Measurements from ENCODE around the gene HIVEP3.

HIVEP3 gene

DNA sequence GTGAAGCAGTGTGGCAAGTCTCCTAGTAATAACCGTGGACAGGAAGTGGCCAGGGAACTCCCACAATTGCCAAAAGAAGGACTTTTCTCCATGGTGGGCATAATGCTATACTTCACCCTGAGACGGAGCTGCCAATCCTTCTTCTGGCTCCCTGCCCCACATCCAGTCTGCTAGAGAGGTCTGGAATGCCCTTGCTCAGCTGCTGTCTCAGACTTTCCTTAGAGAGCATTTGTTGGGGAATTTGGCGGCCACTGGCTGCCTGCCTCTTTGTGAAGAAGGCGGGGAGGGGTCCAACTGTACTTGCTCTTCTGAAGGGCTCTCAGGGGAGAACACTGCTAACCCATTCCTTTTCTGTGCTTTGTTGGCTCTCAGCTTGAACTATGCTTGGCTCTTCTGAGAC is 310.5 kb downstream of the HIVEP3 start:
- no peak for FAIRE-seq

DNA sequence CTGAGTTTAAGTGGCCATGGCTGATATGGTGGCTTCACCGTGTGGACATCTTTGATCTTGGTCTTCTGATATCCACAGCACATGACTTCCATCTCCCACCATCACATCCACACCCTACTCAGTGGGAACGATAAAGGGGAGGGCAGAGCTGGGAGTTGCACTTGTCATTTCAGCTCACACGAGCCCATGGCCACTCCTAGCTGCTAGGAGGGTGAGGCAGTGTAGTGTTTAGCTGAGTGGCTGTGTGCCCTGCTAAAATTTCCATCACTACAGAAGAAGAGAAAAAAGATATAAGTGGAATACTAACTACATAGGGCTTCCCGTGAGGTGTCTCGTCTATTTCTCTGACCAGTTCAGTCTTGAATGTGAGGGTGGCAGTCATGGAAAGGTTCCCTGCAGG is 310.9 kb downstream of the HIVEP3 start:
- FAIRE-seq: no peak

DNA sequence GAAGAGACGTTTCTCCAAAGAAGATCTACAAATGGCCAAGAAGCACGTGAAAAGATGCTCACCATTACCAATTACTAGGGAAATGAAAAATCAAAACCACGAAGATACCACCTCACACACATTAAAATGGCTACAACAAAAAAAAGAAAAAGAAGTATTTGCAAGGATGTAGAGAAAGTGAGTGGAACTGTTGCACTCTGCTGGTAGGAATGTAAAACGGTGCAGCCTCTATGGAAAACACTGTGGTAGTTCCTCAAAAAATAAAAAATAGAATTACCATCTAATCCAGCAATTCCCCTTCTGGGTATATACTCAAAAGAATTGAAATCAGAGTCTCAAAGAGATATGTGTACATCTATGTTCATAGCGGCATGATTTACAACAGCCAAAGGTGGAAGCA is 318.8 kb downstream of the HIVEP3 start:
- FAIRE-seq: peak; percentile 78

DNA sequence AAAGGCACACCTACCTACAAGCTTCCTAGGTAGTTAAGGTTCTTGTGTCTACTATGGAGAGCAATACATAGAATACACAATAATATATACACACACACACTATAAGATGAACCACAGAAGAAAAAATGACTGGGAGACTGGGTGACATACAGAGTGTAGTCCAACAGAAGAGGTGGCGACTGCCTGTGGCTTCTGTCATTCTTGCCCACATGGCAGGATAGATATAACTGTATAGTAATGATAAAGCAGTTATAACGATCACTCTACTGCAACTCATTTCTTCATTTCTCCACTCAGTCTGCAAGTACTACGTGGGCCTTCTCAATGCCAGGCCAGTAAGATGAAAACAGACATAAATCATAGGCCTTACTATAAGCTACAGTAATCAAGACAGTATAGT is 320.4 kb downstream of the HIVEP3 start:
- no peak for FAIRE-seq

DNA sequence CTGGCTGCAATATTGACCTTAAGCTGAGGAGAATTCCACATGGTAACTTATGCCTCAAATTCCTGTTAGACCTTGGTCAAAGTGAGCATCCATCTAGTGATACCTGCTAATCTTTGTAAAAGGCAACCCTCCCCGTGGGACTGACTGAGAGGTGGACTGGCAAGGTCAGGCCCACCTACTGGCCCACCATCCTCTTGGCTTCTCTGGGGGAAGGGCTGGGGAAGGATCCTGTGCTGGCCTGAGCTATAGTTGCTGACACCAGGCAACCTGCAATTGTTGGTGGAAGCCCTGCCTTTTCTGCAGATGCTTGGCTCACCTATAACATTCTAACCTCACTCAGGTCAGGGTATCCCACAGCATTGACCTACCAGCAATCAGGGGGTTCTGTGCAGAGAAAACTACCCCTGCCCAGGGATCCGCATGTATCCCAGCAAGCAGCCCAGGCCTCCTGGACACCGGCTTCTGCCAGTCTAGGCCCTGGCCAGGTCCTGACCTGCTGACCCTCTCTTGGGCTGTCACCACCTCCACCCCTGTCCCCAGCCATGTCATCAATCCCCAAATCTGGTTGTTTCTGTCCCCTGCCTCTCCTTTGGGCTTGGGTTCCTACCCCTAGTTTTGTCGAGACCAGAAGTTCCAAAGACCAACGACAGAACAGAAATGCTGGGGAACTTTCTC is 326.1 kb downstream of the HIVEP3 start:
- no peak for FAIRE-seq

DNA sequence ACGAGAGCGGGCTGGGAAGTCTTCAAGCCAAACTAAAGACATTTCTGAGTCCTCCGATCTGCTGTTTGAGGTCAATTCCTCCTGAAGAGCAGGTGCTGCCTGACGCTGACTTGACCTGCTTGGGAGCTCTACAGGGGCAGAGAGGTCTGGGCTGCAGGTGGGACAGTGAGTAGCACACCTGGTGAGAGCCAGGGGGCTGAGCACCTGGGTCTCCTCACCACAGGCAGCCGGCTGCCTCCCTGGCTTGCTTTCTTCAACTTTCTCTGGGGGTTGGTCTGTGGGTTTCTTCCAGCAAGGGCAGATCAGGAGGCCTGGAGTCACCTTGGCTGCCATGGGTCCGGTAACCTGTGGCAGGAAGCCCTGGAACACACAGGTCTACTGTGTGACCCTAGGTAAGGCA is 326.8 kb downstream of the HIVEP3 start:
- no peak for FAIRE-seq

DNA sequence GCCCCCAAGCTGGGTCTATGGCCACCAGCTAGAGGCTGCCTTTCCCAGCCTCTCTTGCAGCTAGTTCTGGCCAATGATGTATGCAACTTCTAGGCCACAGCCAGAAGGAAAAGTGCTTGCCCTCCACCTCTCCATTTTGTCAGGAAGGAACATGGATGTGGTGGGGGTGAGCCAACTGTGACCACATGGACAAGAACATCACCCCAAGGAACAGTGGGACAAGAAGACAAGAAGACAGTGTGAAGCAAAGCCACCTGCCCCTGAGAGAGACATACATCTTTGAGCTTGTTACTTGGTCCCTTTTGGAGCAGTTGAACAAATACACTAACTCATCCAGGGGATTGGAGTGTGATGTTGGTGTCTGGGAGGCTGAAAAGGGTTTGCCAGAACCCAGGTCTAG is 328.4 kb downstream of the HIVEP3 start:
- FAIRE-seq: no peak

DNA sequence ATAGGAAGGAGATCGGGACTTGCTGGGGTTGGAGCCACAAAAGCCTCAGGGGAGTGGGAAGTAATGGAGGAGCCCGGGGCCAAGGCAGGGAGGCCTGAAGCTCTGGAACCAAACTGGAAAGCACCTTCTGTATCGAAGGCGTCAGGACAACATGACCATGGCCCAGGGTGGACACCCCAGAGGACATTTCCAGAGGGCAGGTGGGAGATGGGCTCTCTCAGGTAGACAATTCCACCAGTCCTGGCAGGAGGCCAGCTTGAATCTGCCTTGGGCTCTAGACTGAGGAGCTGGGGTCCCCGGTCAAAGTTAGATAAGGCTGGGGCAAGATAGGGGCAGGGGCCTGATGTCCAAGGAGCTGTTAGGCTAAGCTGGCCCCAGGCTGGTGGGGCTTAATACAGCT is 329.3 kb downstream of the HIVEP3 start:
- no peak for FAIRE-seq

DNA sequence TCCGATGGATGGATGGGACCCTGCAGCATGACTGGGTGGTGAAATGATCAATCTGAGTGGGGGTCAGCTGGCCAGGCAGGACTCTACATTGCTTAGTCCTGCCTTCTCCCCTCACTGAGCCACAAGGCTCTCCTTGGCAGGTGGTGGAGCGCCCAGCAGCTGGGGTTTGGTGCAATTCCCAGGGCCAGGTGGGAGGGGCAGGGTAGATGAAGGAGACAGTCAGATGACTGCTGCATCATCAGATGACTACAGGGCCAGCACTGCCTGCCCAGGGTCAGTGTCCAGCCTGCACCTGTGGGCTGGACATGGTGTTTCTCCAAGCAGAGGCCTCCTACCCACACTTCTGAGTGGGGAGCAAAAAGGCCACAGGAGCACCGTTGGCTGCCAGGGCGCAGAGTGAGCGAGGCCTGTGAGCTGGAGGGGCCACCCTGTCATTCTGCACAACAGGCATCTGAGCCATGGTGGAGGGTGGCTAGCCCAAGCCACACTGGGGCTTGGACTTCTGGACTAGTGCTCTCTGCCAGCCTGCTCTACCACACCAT is 330.3 kb downstream of the HIVEP3 start:
- FAIRE-seq: no peak

DNA sequence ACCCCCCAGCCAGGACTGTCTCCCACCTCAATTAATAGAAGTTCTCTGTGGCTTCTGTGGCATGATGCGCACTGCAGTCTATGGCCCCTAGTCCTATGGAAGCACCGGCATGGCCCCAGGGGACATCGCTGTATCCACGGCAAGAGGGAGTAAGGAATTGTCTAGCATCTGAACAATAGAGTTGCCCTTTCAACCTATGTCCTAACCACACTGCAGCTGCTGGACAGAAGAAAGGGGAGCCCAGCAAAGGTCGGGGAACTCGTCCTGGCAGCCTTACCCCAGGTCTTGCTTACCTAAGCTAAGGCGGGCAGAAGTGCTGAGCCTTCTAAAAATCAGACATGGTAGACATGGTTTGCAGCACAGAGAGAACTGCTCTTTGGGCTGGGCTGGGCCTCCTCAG is 330.9 kb downstream of the HIVEP3 start:
- no peak for FAIRE-seq

DNA sequence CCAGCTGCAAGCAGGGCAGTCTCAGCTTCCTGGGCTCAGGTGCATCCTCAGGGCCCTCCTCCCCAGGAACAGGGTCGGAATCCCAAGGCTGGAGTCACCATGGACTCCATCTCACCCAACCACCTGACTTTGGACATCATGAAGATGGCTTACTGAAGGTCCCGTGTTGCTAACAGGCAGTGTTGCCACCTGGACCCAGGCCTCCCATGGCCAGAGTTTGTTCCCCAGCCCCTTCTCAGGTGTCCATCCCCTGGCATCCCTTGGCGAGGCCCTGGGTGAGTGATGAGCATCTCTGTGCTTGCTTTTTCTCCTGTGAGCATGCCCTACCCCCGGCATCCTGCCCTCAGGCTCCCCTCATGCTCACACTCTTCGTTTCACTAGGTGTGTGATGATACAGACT is 332.5 kb downstream of the HIVEP3 start:
- FAIRE-seq: no peak

DNA sequence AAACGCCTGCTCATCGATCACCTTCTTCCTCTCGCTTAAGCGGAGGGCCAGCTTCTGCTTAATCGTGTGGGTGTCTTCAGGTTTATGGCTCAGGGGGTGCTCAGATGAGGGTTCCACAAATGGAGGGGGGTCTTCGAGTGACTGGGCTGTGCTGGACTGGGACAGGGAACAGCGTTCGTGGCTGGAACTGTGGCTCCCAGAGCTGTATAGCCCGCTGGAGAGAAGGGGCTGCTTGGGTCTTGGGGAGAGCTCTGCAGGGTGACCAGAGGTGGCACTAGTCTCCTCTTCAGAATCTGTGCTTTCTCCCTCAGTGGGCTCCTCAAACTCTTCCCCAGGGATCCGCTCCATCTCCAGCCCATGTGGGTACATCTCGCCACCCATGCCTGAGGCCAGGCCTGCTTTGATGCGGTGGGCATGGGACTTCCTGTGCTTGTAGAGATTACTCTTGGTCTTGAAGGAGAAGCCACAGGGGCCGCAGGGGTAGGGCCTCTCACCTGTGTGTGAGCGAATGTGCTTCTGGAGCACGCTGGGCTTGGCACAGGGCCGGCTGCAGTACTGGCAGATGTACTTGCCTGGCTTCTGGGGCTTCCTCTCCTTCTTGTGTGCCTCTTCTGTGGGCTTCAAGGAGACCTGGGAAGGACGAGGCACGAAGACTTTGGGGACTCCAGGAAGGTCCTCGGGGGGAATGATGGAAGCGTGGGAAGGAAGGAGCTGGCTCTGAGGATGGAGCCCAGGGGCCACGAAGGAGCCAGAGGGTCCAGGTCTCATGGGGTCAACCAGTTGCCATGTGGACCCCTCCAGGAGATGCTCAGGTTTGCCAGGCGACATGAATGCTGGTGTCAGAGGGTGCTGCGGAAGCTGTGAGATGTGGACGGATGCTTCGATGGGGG is 334.8 kb downstream of the HIVEP3 start:
- FAIRE-seq: no peak

DNA sequence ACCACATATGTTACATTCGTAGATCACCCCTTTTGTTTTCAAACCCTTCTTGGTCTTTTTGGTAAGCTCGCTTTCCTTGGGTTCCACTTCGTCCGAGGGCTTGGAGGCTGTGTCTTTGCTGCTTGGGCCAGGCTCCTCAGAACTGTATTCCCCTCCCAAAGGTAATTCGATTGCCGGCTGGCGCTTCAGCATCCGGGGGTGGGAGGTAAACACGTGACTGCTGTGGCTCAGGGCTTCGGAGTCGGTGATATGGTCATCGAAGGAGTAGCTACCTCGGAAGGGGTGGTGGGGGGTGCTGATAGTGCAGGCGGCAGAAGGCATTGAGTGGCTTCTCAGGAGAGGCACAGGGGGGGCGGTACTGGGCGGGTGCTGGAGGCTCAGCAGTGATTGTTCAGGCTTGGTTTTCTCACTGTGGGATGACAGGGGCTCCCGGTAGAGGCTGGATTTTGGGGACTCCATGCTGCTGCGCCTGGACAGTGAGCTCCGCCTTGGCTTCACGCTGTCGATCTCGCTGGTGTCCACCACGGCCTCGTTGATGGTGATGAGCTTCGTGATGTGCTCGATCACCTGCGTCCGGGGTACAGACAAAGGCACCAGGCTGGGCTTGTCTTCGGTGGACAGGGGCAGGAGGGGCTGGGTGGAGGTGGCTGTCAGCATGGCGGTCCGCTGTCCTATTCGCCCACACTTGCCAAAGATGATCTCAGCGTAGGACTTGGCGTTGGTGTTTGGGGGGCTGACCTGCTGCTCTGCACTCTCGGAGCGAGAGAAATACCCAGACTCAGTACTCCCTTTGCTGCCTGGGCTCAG is 335.7 kb downstream of the HIVEP3 start:
- FAIRE-seq: no peak

DNA sequence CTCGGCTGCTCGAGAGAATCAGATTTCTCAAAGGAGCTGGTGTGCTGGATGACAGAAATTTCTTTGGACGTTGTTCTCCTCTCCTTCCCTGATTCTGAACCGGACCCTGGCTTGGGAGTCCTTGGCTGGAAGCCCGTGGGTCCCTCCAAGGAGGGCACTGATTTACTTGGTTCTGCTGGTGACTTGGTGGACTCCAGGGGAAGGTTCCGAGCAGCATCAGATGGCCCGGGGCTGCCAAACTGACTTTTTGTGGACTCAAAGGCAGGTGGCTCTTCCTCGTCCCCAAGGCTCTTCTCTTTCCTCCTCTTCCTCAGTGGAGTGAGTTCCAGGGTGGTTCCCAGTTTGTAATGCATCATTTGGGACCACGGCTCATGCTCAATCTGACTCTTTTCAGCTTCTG is 336.4 kb downstream of the HIVEP3 start:
- no peak for FAIRE-seq

DNA sequence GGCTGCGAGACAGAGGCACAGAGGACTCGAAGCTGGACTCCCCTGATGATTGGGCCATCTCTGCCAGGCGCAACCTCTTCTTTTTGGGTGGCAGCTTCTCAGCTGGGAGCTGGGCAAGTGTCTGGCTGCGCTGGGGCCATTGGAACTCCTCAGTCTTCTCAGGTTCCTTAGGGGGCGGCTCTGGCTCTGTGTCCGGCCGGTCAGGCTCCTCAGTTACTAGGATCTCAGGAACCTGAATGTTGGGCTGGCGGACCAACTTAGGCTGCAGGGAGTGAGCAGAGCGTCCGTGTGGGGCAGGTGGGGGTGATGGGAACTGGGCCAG is 336.8 kb downstream of the HIVEP3 start:
- no peak for FAIRE-seq

DNA sequence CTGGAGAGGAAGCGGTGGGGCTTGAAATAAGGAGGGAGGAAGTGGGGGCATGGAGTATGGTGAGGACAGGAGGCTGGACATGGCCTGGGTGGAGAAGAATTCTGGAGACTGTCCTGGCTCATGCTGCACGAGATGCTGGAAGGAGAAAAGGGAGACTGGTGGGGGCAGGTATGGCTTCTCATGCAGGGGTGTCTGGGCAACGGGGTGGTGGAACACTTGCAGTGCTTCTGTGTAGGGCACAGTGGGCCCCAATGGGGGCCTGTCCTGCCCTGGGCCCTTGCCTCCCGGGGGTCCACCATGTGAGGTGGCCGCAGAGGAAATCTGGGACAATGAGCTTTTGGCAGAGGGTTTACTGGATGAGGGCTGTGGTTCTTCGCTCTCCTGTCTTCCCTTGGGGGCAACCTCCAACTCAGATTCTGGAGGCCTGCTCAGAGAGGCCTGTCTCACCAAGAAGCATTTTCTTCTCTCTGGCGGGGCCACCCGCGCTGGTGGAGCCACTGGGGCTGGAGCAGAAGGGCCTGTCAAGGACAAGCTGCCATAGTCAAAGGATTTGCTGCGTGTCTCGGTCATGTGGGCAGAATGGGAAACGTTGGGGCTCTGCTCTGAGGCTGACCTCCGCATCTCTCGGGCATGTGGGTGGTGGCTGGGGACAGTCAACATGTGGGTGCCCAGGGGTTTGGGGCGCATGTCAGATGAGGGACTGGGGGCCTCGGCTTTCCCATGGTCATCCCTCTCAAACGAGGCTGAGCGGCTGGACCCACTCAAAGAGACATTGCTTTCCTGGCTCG is 337.3 kb downstream of the HIVEP3 start:
- FAIRE-seq: no peak

DNA sequence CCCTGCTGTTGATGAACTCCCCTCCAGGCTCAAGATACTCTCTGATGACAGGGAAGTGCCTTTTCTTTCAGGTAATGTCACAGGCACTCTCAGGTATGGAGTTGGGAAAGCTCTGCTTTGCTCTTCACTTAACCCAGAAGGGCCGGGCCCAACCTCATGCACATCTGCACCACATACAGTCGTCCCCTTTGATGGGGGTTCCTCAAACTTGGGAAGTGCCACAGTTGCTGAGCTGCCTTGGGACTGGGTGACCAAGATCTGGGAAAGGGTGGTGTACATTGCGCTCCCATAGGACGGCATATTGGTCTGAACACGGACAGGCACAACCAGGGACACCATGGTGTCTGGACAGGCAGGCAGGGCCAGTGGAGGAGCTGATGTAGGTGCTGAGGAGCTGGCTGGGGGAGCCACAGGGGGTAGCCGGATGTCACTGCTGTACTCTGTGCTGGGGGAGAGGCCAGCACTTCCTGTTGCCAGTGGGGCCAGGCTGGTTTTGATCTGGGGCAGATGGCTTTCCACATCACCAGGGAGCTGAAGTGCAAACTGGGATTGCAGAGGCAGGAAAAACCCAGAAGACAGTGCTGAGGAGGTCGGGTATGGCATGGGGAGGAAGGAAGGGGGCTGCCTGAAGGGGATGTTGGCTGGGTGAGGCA is 338.1 kb downstream of the HIVEP3 start:
- no peak for FAIRE-seq

DNA sequence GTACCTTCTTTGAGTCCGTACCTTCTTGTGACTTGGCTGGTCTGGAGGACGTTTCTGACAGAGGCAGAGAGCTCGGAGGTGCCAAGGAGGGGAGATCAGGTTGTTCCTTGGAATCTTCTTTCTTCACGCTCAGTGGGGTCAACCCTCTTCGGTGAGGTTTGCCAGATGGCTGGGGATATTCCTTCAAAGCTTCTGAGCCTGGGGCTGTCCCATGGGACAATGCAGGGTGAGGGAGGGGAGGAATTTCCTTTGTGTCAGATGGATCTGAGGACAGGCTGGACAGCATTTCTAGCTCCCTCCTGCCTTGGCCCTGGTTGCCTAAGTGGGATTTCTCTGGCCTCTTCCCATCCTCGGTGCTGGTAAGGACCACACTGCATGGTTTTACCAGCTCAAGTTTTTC is 338.7 kb downstream of the HIVEP3 start:
- FAIRE-seq: no peak

DNA sequence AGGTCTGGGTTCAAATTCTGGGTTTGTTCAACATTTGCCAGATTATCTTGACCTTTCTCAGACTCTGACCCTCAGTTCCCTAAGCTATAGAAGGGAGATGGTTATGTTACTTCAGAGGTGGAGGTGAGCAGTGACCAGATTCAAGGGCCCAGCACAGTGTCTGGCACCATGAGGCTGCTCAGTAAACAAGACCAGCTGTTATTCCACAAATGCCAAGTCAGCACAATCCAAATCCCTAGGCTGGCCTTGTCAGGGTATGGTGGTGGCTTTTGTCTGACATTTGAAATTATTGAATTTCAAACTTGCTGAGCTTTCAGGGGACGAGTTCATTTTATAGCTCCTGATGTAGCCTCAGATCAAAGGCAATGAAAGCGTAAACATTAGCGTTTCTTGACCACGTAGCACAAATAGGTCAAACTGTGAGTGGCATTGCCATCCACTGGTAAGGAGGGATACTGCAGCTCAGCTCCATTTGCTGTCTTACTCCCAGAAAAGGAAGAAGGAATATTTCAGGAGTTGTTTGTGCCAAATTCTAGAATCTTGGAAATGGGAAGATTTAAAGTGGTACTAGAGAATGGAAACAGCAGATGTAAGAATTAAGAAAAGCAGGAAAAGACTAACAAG is 339.9 kb downstream of the HIVEP3 start:
- FAIRE-seq: no peak

DNA sequence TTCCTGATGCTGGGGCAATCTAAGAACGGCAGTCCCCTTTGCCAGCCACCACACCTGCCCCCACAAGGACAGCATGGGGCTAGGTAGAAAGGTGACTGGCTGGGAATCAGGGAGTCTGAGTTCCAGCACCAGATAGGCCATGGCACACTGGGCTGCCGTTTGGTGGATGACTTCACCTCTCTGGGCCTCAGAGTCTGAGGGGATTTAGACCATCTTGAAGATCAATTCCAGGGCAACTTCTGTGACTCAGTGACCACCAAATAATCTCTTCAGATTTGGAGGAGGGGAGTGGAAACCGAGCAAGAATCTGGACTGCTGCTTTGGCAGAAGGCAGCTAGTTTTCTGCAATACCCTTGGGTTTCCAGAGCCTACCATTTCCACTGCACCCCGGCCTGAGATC is 342.1 kb downstream of the HIVEP3 start:
- no peak for FAIRE-seq

DNA sequence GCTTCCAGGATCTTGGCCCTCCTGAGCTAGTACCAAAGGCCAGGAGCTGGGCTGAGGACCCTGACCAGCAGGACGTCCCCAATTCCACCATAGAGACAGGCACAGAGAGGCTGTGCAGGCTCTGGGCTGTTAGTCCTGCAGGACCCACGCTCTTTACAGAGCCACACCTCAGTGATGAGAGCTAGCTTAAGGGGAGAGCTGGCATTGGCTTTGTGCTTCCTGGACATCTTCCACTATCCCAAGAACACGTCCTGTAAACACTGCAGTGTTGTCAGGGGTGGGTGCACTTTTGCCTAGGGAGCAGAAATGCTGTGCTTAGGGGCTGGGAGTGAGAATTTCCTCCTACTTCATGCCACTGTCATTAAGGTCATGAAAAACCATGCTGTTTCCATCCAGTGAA is 342.5 kb downstream of the HIVEP3 start:
- FAIRE-seq: no peak

DNA sequence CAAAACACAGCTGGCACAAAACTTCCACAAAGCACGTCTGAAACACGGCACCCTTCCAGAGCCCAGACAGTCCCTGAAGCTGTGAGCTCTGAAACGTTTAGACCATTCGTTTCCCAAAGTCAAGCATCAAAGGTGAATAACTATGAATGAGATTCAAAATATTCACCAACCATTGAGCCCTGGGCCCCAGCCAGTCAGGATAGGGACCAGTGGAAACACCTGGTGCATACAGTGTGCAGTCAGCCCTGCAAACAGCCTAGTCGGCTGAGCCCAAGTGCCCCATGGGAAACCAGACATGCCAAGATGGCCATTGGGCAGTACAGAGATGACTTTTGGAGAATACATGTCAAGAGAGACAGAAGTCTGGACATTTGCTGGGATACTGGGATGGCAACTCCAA is 343.9 kb downstream of the HIVEP3 start:
- no peak for FAIRE-seq

Data from A204.1 (cell line).